GM21619 (cell line): ENCODE data around the gene MCMBP.
"Not testable (repeated sequence)": the region's sequence is repeated elsewhere in the genome, so short reads cannot be mapped to it uniquely, and the experiment has no call there.

ENCODE experiments used
- ATAC-seq: cut with Tn5 transposase; IDR thresholded peaks from one replicate; pipeline ENCODE4 v1.9.1; 2021; ENCODE audit not compliant: unreplicated experiment

MCMBP gene

GRCh38 chr10:119872610-119872859 is at the start of gene MCMBP:
Gene MCMBP, minus strand, starts transcription at chr10:119872843. Its CDS starts 259 bp downstream, at chr10:119872584.
- ATAC-seq: peak; percentile 24

- ATAC-seq: peak; percentile 71
Observed at GRCh38 chr10:119919826-119920225, 47.2 kb upstream of the MCMBP start.

- ATAC-seq: no peak
Observed at GRCh38 chr10:119919271-119919670, 46.6 kb upstream of the MCMBP start.

- no peak for ATAC-seq
Observed at GRCh38 chr10:119917777-119918176, 45.1 kb upstream of the MCMBP start.

- no peak for ATAC-seq
Observed at GRCh38 chr10:119910689-119911088, 38.0 kb upstream of the MCMBP start.

GRCh38 chr10:119908166-119908565 is 35.5 kb upstream of the MCMBP start:
- no peak for ATAC-seq

- not testable (repeated sequence) for ATAC-seq
Observed at GRCh38 chr10:119907695-119908094, 35.1 kb upstream of the MCMBP start.

GRCh38 chr10:119903946-119904666 is 31.5 kb upstream of the MCMBP start:
- ATAC-seq: no peak

- ATAC-seq: no peak
Observed at GRCh38 chr10:119898577-119898976, 25.9 kb upstream of the MCMBP start.

GRCh38 chr10:119896937-119897770 is 24.5 kb upstream of the MCMBP start:
- ATAC-seq: no peak

- no peak for ATAC-seq
Observed at GRCh38 chr10:119896061-119896655, 23.5 kb upstream of the MCMBP start.

- no peak for ATAC-seq
Observed at GRCh38 chr10:119893845-119894427, 21.3 kb upstream of the MCMBP start.

GRCh38 chr10:119893074-119893473 is 20.4 kb upstream of the MCMBP start:
- no peak for ATAC-seq

- peak; percentile 99 for ATAC-seq
Observed at GRCh38 chr10:119892188-119893065, 19.8 kb upstream of the MCMBP start, which contains the start of gene SEC23IP. Gene SEC23IP, plus strand, starts transcription at chr10:119892730. Its CDS starts 53 bp downstream, at chr10:119892783.

GRCh38 chr10:119891849-119892187 is 19.2 kb upstream of the MCMBP start:
- ATAC-seq: not testable (repeated sequence)

- ATAC-seq: not testable (repeated sequence)
Observed at GRCh38 chr10:119890307-119890706, 17.7 kb upstream of the MCMBP start.

GRCh38 chr10:119889201-119889600 is 16.6 kb upstream of the MCMBP start:
- ATAC-seq: not testable (repeated sequence)

GRCh38 chr10:119888715-119889114 is 16.1 kb upstream of the MCMBP start:
- ATAC-seq: not testable (repeated sequence)

GRCh38 chr10:119886070-119886469 is 13.4 kb upstream of the MCMBP start:
- ATAC-seq: not testable (repeated sequence)

- not testable (repeated sequence) for ATAC-seq
Observed at GRCh38 chr10:119883901-119884611, 11.4 kb upstream of the MCMBP start.
